GM23338 (cell line): ENCODE results near the gene CEP135. TPM values are rescaled to one million over a fixed set of nuclear protein-coding genes. Genes with fewer than 3 reads are reported as not detected.

Experiments used
- ATAC-seq: fragments of 200-7000 bp; cut with Tn5 transposase; 3 replicates; pipeline ENCODE4 v1.9.1; 2020
- DNase-seq: peaks from one replicate; pipeline ENCODE4 v3.0.0-alpha.2; 2015; ENCODE audit warnings: low spot score
- H2AFZ ChIP-seq: fragments of 200-600 bp; sonication (generic); 2 replicates; pipeline ENCODE4 v1.8.0; 2016; ENCODE audit warnings: antibody characterized with exemption, mild to moderate bottlenecking, moderate library complexity
- H3F3A ChIP-seq: fragments of 200-600 bp; sonication (generic); replicated peaks from 2 replicates; pipeline ENCODE4 v1.8.0; 2017; ENCODE audit warnings: antibody characterized with exemption, mixed run types, low read depth
- H3K27ac ChIP-seq: fragments of 200-600 bp; sonication (generic); 2 replicates; pipeline ENCODE4 v1.6.1; 2016; ENCODE audit warnings: low read depth
- H3K27me3 ChIP-seq: fragments of 200-600 bp; sonication (generic); 2 replicates; pipeline ENCODE4 v1.8.0; 2016; ENCODE audit warnings: mild to moderate bottlenecking, mixed run types, moderate library complexity; ENCODE audit not compliant: insufficient read depth
- H3K36me3 ChIP-seq: fragments of 200-600 bp; sonication (generic); 2 replicates; pipeline ENCODE4 v1.8.0; 2016; ENCODE audit warnings: mild to moderate bottlenecking; ENCODE audit not compliant: insufficient read depth
- H3K4me1 ChIP-seq: fragments of 200-600 bp; sonication (generic); 2 replicates; pipeline ENCODE4 v1.8.0; 2016; ENCODE audit warnings: mild to moderate bottlenecking, moderate library complexity; ENCODE audit not compliant: insufficient read depth
- H3K4me2 ChIP-seq: fragments of 200-600 bp; sonication (generic); 2 replicates; pipeline ENCODE4 v1.7.1; 2017; ENCODE audit warnings: mixed run types
- H3K4me3 ChIP-seq: fragments of 200-600 bp; sonication (generic); 2 replicates; pipeline ENCODE4 v1.6.1; 2016; ENCODE audit warnings: mixed run types
- H3K79me2 ChIP-seq: fragments of 200-600 bp; sonication (generic); replicated peaks from 2 replicates; pipeline ENCODE4 v1.8.0; 2017; ENCODE audit warnings: mild to moderate bottlenecking; ENCODE audit not compliant: insufficient read depth
- H3K9me2 ChIP-seq: fragments of 200-600 bp; sonication (generic); 2 replicates; pipeline ENCODE4 v1.8.0; 2017; ENCODE audit not compliant: insufficient read depth
- H4K20me1 ChIP-seq: fragments of 200-600 bp; sonication (generic); replicated peaks from 2 replicates; pipeline ENCODE4 v1.8.0; 2017; ENCODE audit warnings: mild to moderate bottlenecking; ENCODE audit not compliant: insufficient read depth
- H3K27ac Mint-ChIP-seq: 2 replicates; pipeline ENCODE4 v1.8.0; 2020; ENCODE audit warnings: inconsistent platforms, mild to moderate bottlenecking, moderate library complexity, mixed read lengths
- H3K27me3 Mint-ChIP-seq: 3 replicates; pipeline ENCODE4 v1.8.0; 2022; ENCODE audit warnings: low read depth, mild to moderate bottlenecking, moderate library complexity, mixed read lengths, inconsistent platforms; ENCODE audit not compliant: insufficient read depth, poor library complexity
- H3K36me3 Mint-ChIP-seq: 3 replicates; pipeline ENCODE4 v1.8.0; 2021; ENCODE audit warnings: low read depth, mild to moderate bottlenecking, inconsistent platforms, moderate library complexity, mixed read lengths
- H3K4me1 Mint-ChIP-seq: 3 replicates; pipeline ENCODE4 v1.8.0; 2020; ENCODE audit warnings: mild to moderate bottlenecking, inconsistent platforms, mixed read lengths
- H3K4me3 Mint-ChIP-seq: 3 replicates; pipeline ENCODE4 v1.8.0; 2021; ENCODE audit warnings: moderate library complexity, mild to moderate bottlenecking, inconsistent platforms, mixed read lengths
- H3K9me3 Mint-ChIP-seq: 3 replicates; pipeline ENCODE4 v1.8.0; 2020; ENCODE audit warnings: moderate library complexity, mild to moderate bottlenecking, inconsistent platforms, mixed read lengths
- CREB1 ChIP-seq: fragments of 250-450 bp; sonication (Bioruptor Pico); IDR thresholded peaks from 2 replicates; pipeline ENCODE4 v1.5.0; 2020; ENCODE audit warnings: low read depth, mild to moderate bottlenecking, moderate library complexity
- EZH2 ChIP-seq: fragments of 200-600 bp; sonication (generic); IDR thresholded peaks from one replicate; pipeline ENCODE4 v1.8.0; 2017; ENCODE audit warnings: antibody characterized with exemption, mild to moderate bottlenecking, low read depth; ENCODE audit not compliant: unreplicated experiment
- JUNB ChIP-seq: IDR thresholded peaks from one replicate; pipeline ENCODE4 v1.6.1; 2016; ENCODE audit warnings: antibody characterized with exemption; ENCODE audit not compliant: unreplicated experiment
- NANOG ChIP-seq: IDR thresholded peaks from 2 replicates; pipeline ENCODE4 v1.6.1; 2016; ENCODE audit warnings: antibody characterized with exemption, borderline replicate concordance
- POLR2AphosphoS5 ChIP-seq: IDR thresholded peaks from 2 replicates; pipeline ENCODE4 v1.6.1; 2016; ENCODE audit warnings: antibody characterized with exemption, low read depth
- STAT1 ChIP-seq: IDR thresholded peaks from one replicate; pipeline ENCODE4 v1.6.1; 2016; ENCODE audit warnings: antibody characterized with exemption; ENCODE audit not compliant: unreplicated experiment
- ZNF114 ChIP-seq: fragments of 250-450 bp; sonication (Bioruptor Pico); IDR thresholded peaks from 2 replicates; pipeline ENCODE4 v1.5.0; 2020; ENCODE audit warnings: mild to moderate bottlenecking, moderate library complexity
- polyA plus RNA-seq: library from polyadenylated mRNA; unstranded; fragments of >200 nt; fragmentation: Nextera tagmentation; extraction: Ambion mirVana; gene quantifications from 2 replicates; pipeline ENCODE4 v1.2.1, GENCODE V29; 2016
- total RNA-seq: library from RNA; depleted of rRNA; stranded (reverse); fragments of >200 nt; shearing (Covaris generic); gene quantifications from 2 replicates; pipeline ENCODE4 v1.2.3, GENCODE V29; 2014
- TF ChIP-seq, protein P1 (sequence below): IDR thresholded peaks from one replicate; pipeline ENCODE4 v1.6.1; 2018; ENCODE audit warnings: antibody characterized with exemption; ENCODE audit not compliant: unreplicated experiment
- TF ChIP-seq, protein P2 (sequence below): IDR thresholded peaks from 2 replicates; pipeline ENCODE4 v1.6.1; 2016; ENCODE audit warnings: antibody characterized with exemption
- TF ChIP-seq, protein P3 (sequence below), 2 experiments: fragments of 200-600 bp in 1 of 2; sonication (generic) in 1 of 2; conservative IDR thresholded peaks; 2 replicates each; pipeline versions ENCODE4 v1.5.1 to v1.6.1; 2016 to 2017; ENCODE audit warnings: antibody characterized with exemption in 2 of 2, low read depth in 2 of 2, mild to moderate bottlenecking in 2 of 2, moderate library complexity in 1 of 2

Gene CEP135
- total and polyA plus RNA-seq, 2 experiments from 2014 or later, result 11.8 to 15.7 TPM

DNA sequence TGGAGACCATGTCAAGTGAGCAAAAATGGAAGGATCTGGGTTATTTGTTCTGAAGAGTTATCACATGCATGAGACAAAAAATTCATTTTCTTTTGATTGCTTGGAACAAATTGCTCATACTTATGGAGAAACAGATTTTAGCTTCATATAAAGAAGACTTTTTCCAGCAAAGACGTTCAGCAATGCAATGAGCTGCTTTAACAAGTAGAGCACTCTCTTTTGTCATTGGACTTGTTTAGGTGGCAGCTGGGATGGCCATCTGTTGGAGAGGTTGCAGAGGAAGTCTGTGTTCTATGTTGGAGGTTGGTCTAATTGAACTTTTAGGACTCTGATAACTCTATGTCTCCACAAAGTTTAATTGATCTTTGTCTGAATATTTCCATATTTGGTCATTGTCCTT is 19.9 kb upstream of the CEP135 start (continued):
- TF ChIP-seq, protein P1, sequence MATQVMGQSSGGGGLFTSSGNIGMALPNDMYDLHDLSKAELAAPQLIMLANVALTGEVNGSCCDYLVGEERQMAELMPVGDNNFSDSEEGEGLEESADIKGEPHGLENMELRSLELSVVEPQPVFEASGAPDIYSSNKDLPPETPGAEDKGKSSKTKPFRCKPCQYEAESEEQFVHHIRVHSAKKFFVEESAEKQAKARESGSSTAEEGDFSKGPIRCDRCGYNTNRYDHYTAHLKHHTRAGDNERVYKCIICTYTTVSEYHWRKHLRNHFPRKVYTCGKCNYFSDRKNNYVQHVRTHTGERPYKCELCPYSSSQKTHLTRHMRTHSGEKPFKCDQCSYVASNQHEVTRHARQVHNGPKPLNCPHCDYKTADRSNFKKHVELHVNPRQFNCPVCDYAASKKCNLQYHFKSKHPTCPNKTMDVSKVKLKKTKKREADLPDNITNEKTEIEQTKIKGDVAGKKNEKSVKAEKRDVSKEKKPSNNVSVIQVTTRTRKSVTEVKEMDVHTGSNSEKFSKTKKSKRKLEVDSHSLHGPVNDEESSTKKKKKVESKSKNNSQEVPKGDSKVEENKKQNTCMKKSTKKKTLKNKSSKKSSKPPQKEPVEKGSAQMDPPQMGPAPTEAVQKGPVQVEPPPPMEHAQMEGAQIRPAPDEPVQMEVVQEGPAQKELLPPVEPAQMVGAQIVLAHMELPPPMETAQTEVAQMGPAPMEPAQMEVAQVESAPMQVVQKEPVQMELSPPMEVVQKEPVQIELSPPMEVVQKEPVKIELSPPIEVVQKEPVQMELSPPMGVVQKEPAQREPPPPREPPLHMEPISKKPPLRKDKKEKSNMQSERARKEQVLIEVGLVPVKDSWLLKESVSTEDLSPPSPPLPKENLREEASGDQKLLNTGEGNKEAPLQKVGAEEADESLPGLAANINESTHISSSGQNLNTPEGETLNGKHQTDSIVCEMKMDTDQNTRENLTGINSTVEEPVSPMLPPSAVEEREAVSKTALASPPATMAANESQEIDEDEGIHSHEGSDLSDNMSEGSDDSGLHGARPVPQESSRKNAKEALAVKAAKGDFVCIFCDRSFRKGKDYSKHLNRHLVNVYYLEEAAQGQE, result no peak
- TF ChIP-seq CREB1 (CRISPR knock-in tag), result no peak
- no peak for TF ChIP-seq JUNB
- no peak for TF ChIP-seq NANOG
- TF ChIP-seq, protein P2, sequence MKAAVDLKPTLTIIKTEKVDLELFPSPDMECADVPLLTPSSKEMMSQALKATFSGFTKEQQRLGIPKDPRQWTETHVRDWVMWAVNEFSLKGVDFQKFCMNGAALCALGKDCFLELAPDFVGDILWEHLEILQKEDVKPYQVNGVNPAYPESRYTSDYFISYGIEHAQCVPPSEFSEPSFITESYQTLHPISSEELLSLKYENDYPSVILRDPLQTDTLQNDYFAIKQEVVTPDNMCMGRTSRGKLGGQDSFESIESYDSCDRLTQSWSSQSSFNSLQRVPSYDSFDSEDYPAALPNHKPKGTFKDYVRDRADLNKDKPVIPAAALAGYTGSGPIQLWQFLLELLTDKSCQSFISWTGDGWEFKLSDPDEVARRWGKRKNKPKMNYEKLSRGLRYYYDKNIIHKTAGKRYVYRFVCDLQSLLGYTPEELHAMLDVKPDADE, result no peak
- no peak for TF ChIP-seq EZH2

DNA sequence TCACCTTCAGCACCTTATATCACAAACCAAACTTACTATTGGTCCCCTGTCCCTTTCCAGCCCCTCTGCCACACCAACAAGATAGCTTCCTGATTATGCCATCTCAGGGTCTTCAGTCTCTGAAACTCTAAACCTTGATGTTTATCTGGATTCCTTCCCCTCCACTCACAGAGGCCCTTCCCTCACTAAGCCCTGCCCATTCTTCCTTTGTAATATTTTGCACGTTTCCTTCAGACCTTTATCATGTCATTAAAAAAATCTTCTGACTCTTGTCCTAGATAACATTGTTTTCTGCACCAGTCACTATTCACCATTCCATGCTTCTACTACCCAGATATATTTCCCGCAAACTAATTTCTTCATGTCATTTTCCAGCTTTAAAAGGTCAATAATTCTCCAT is 17.7 kb upstream of the CEP135 start:
- H3K27ac ChIP-seq, result no peak overlapping the region
- H3K27me3 Mint-ChIP-seq, result peaks cover 2% of the 10 kb centered on the region

DNA sequence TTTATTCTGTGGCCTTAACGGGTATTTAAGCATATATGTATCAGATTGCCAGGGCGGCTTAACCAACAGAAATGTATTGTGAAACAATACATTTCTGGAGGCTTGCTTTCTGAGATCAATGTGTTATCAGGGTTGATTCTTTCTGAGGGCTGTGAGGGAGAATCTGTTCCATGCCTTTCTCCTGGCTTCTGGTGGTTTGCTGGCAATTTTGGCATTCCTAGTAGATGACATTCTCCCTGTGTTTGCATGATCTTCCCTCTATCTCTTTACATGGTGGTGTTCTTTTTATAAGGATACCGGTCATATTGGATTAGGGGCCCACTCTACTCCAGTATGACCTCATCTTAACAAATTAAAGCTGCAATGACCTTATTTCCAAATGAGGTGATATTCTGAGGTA is 16.9 kb upstream of the CEP135 start:
- Histone ChIP-seq H3K27ac (no peak overlapping the region), H2AFZ (no peak overlapping the region), H3K27me3 (no peaks in the 10 kb centered on the region), H3K36me3 (no peaks in the 10 kb centered on the region), H3K4me1 (peaks cover 9% of the 10 kb centered on the region), H3F3A (no peaks in the 10 kb centered on the region), H3K4me2 (no peak overlapping the region), H3K79me2 (no peaks in the 10 kb centered on the region), H3K4me3 (no peak overlapping the region), H3K9me2 (no peaks in the 10 kb centered on the region), H4K20me1 (no peaks in the 10 kb centered on the region)
- DNase-seq (no peak), ATAC-seq (no peak)
- H3K36me3 Mint-ChIP-seq, result peaks cover 8% of the 10 kb centered on the region
- no peaks in the 10 kb centered on the region for H3K27me3 Mint-ChIP-seq
- H3K9me3 Mint-ChIP-seq, result peaks cover 18% of the 10 kb centered on the region
- peaks cover 16% of the 10 kb centered on the region for H3K4me1 Mint-ChIP-seq
- no peak overlapping the region for H3K4me3 Mint-ChIP-seq
- H3K27ac Mint-ChIP-seq, result no peak overlapping the region
- TF ChIP-seq POLR2AphosphoS5, result no peak
- no peak for TF ChIP-seq STAT1
- TF ChIP-seq ZNF114 (CRISPR knock-in tag), result no peak
- no peak for TF ChIP-seq CREB1 (CRISPR knock-in tag)
- TF ChIP-seq, protein P3, sequence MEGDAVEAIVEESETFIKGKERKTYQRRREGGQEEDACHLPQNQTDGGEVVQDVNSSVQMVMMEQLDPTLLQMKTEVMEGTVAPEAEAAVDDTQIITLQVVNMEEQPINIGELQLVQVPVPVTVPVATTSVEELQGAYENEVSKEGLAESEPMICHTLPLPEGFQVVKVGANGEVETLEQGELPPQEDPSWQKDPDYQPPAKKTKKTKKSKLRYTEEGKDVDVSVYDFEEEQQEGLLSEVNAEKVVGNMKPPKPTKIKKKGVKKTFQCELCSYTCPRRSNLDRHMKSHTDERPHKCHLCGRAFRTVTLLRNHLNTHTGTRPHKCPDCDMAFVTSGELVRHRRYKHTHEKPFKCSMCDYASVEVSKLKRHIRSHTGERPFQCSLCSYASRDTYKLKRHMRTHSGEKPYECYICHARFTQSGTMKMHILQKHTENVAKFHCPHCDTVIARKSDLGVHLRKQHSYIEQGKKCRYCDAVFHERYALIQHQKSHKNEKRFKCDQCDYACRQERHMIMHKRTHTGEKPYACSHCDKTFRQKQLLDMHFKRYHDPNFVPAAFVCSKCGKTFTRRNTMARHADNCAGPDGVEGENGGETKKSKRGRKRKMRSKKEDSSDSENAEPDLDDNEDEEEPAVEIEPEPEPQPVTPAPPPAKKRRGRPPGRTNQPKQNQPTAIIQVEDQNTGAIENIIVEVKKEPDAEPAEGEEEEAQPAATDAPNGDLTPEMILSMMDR (conservative IDR thresholded peaks at IDR 0.05; ENCODE audit: low read depth in 2 of 2), result no peak
- TF ChIP-seq, protein P1, result no peak

More for the DNA sequence above, 17.7 kb upstream of the CEP135 start:
- Histone ChIP-seq H3F3A (no peaks in the 10 kb centered on the region), H3K36me3 (no peaks in the 10 kb centered on the region), H2AFZ (0 out of 2 replicates have a peak overlapping the region, but pooled peaks have one; percentile 2), H3K27me3 (no peaks in the 10 kb centered on the region), H4K20me1 (no peaks in the 10 kb centered on the region), H3K79me2 (no peaks in the 10 kb centered on the region), H3K4me1 (peaks cover 16% of the 10 kb centered on the region), H3K4me3 (no peak overlapping the region), H3K9me2 (no peaks in the 10 kb centered on the region), H3K4me2 (no peak overlapping the region)
- no peak for TF ChIP-seq ZNF114 (CRISPR knock-in tag)
- TF ChIP-seq, protein P2, result no peak
- peaks cover 12% of the 10 kb centered on the region for H3K9me3 Mint-ChIP-seq
- H3K27ac Mint-ChIP-seq, result no peak overlapping the region
- peaks cover 24% of the 10 kb centered on the region for H3K4me1 Mint-ChIP-seq
- DNase-seq, result no peak
- peaks cover under 1% of the 10 kb centered on the region; the same call in 2 of the 3 replicates for H3K36me3 Mint-ChIP-seq
- no peak for ATAC-seq
- H3K4me3 Mint-ChIP-seq, result no peak overlapping the region
